HG03575 (cell line): ENCODE data around the gene C1QTNF3.

Source experiments
- ATAC-seq: cut with Tn5 transposase; IDR thresholded peaks from one replicate; pipeline ENCODE4 v1.9.1; 2021; ENCODE audit not compliant: unreplicated experiment, insufficient number of reproducible peaks, low FRiP score; ENCODE audit errors: extremely low read depth

Gene C1QTNF3

GRCh38 chr5:34007201-34007620, 35.8 kb downstream of the C1QTNF3 start:
- ATAC-seq, result no peak

- no peak for ATAC-seq
Observed at GRCh38 chr5:34005681-34006080, 37.3 kb downstream of the C1QTNF3 start.

GRCh38 chr5:34005211-34005610, 37.8 kb downstream of the C1QTNF3 start:
- no peak for ATAC-seq

- ATAC-seq, result no peak
Observed at GRCh38 chr5:34003941-34004340, 39.1 kb downstream of the C1QTNF3 start.

- no peak for ATAC-seq
Observed at GRCh38 chr5:34002629-34003328, 40.2 kb downstream of the C1QTNF3 start.

- no peak for ATAC-seq
Observed at GRCh38 chr5:34001241-34001841, 41.7 kb downstream of the C1QTNF3 start.

GRCh38 chr5:33999978-34000377, 43.0 kb downstream of the C1QTNF3 start:
- ATAC-seq, result no peak

GRCh38 chr5:33997331-33997983, 45.6 kb downstream of the C1QTNF3 start:
- no peak for ATAC-seq

GRCh38 chr5:33995865-33996264, 47.1 kb downstream of the C1QTNF3 start:
- ATAC-seq, result no peak

- ATAC-seq, result no peak
Observed at GRCh38 chr5:33994845-33995244, 48.2 kb downstream of the C1QTNF3 start.

GRCh38 chr5:33992864-33993263, 50.1 kb downstream of the C1QTNF3 start:
- ATAC-seq, result no peak

GRCh38 chr5:33985447-33985846, 57.6 kb downstream of the C1QTNF3 start:
- no peak for ATAC-seq

GRCh38 chr5:33984671-33985124, 58.3 kb downstream of the C1QTNF3 start, which contains the start of gene SLC45A2:
Gene SLC45A2, minus strand, starts transcription at chr5:33984693. Its CDS starts 110 bp downstream, at chr5:33984583.
- no peak for ATAC-seq

GRCh38 chr5:33984178-33984577, 58.8 kb downstream of the C1QTNF3 start:
- no peak for ATAC-seq

- ATAC-seq, result no peak
Observed at GRCh38 chr5:33981408-33982162, 61.4 kb downstream of the C1QTNF3 start.

- no peak for ATAC-seq
Observed at GRCh38 chr5:33980030-33980429, 63.0 kb downstream of the C1QTNF3 start.

- ATAC-seq, result no peak
Observed at GRCh38 chr5:33978306-33978705, 64.7 kb downstream of the C1QTNF3 start.

- ATAC-seq, result no peak
Observed at GRCh38 chr5:33976307-33976706, 66.7 kb downstream of the C1QTNF3 start.

GRCh38 chr5:33975852-33976251, 67.2 kb downstream of the C1QTNF3 start:
- no peak for ATAC-seq
